Peyer's patch (tissue), 4 donors: ENCODE results near the gene CFAP61.

ENCODE experiments used
- POLR2A ChIP-seq, 2 donors: fragments of 450-650 bp; IDR thresholded peaks; one replicate each; pipeline ENCODE4 v1.5.1; 2017; ENCODE audit warnings: antibody characterized with exemption in 2 of 2, mild to moderate bottlenecking in 2 of 2, moderate library complexity in 2 of 2
- TF ChIP-seq, protein P1 (sequence below), 6 experiments: fragments of 450-650 bp in 4 of 6; fragments of 200-600 bp in 2 of 6; sonication (generic) in 1 of 6; IDR thresholded peaks; one replicate each; pipeline ENCODE4 v1.5.1; 2017 to 2019; ENCODE audit warnings: antibody characterized with exemption in 6 of 6, mild to moderate bottlenecking in 3 of 6, moderate library complexity in 1 of 6

DNA sequence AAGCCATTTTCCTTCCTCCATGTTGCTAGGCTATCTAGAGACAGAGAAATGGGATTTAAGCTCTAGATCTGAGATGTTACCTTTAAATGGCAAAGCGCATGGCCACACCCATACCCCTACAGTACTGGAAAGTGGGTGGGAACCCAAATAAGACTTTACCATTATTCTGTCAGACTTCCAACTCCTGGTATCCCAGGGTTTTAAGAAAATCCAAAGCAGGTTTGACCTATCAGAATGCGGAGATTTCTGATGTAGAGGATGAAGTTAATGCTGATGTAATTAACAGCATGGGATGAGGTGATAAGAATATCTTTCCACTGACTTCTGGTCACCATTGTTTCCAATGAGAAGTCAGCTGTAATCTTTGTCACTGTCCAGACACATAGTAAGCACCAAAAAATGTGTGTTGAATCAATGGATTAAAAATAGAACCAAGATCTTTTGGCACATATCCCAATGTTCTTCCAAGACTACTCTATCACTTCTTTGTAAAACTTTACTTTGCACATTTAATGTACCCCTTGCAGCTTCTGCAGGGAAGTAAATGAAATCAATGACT lies 174.8 kb downstream of the CFAP61 start:
- TF ChIP-seq, protein P1, sequence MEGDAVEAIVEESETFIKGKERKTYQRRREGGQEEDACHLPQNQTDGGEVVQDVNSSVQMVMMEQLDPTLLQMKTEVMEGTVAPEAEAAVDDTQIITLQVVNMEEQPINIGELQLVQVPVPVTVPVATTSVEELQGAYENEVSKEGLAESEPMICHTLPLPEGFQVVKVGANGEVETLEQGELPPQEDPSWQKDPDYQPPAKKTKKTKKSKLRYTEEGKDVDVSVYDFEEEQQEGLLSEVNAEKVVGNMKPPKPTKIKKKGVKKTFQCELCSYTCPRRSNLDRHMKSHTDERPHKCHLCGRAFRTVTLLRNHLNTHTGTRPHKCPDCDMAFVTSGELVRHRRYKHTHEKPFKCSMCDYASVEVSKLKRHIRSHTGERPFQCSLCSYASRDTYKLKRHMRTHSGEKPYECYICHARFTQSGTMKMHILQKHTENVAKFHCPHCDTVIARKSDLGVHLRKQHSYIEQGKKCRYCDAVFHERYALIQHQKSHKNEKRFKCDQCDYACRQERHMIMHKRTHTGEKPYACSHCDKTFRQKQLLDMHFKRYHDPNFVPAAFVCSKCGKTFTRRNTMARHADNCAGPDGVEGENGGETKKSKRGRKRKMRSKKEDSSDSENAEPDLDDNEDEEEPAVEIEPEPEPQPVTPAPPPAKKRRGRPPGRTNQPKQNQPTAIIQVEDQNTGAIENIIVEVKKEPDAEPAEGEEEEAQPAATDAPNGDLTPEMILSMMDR (IDR thresholded peaks at IDR 0.05): no peak
- no peak for TF ChIP-seq POLR2A (IDR thresholded peaks at IDR 0.05)
